HepG2 (cell line): ENCODE data around the gene HERC5. TPM values are rescaled to one million over a fixed set of nuclear protein-coding genes. Genes with fewer than 3 reads are reported as not detected.

ENCODE experiments used
- CENPX ChIP-seq: sonication (generic); formaldehyde crosslinking; IDR thresholded peaks from 2 replicates; pipeline ENCODE4 v1.9.0; 2021; ENCODE audit warnings: mild to moderate bottlenecking, missing genetic modification reagents, moderate library complexity
- GLI4 ChIP-seq: sonication (generic); formaldehyde crosslinking; IDR thresholded peaks from 2 replicates; pipeline ENCODE4 v1.5.1; 2020; ENCODE audit warnings: missing genetic modification reagents, mild to moderate bottlenecking, moderate library complexity, borderline replicate concordance
- KIAA2018 ChIP-seq: sonication (generic); formaldehyde crosslinking; IDR thresholded peaks from 2 replicates; pipeline ENCODE4 v1.5.0; 2020; ENCODE audit warnings: mild to moderate bottlenecking, missing genetic modification reagents, borderline replicate concordance
- NFIB ChIP-seq: sonication (generic); formaldehyde crosslinking; IDR thresholded peaks from 2 replicates; pipeline ENCODE4 v1.9.0; 2021; ENCODE audit warnings: missing genetic modification reagents, mild to moderate bottlenecking, borderline replicate concordance
- PITX1 ChIP-seq: sonication (generic); formaldehyde crosslinking; IDR thresholded peaks from 2 replicates; pipeline ENCODE4 v1.5.1; 2020; ENCODE audit warnings: mild to moderate bottlenecking, missing genetic modification reagents
- SALL2 ChIP-seq: sonication (generic); formaldehyde crosslinking; IDR thresholded peaks from 2 replicates; pipeline ENCODE4 v1.8.1; 2023; ENCODE audit warnings: mild to moderate bottlenecking, missing genetic modification reagents, inconsistent platforms
- SOX5 ChIP-seq: IDR thresholded peaks from 2 replicates; pipeline ENCODE4 v1.6.1; 2016; ENCODE audit warnings: borderline replicate concordance
- XBP1 ChIP-seq: sonication (generic); formaldehyde crosslinking; IDR thresholded peaks from 2 replicates; pipeline ENCODE4 v1.5.0; 2020; ENCODE audit warnings: missing genetic modification reagents
- ZNF232 ChIP-seq: sonication (generic); formaldehyde crosslinking; IDR thresholded peaks from 2 replicates; pipeline ENCODE4 v1.4.0; 2020; ENCODE audit warnings: missing genetic modification reagents, borderline replicate concordance
- ZNF264 ChIP-seq: sonication (generic); formaldehyde crosslinking; IDR thresholded peaks from 2 replicates; pipeline ENCODE4 v1.4.0; 2020; ENCODE audit warnings: missing genetic modification reagents
- ZNF318 ChIP-seq: sonication (generic); formaldehyde crosslinking; IDR thresholded peaks from 2 replicates; pipeline ENCODE4 v1.4.0; 2020; ENCODE audit warnings: mild to moderate bottlenecking, missing genetic modification reagents
- ZNF451 ChIP-seq: sonication (generic); formaldehyde crosslinking; IDR thresholded peaks from 2 replicates; pipeline ENCODE4 v1.5.0; 2020; ENCODE audit warnings: mild to moderate bottlenecking, missing genetic modification reagents
- polyA plus RNA-seq, 8 experiments: library from polyadenylated mRNA; depleted of rRNA in 3 of 8; stranded (reverse) in 7 of 8; unstranded in 1 of 8; fragments of >200 nt; fragmentation: Illumina TruSeq in 4 of 8; extraction: Trizol in 4 of 8; gene quantifications; 2 replicates each; pipeline versions ENCODE4 v1.2.1 to v1.2.3, GENCODE V29; 2011 to 2016; ENCODE audit warnings: low read depth in 4 of 8, missing spikeins in 1 of 8, mixed read lengths in 1 of 8; ENCODE audit not compliant: insufficient read depth in 1 of 8
- total RNA-seq, 5 experiments: library from RNA; depleted of rRNA; stranded (reverse); fragments of >200 nt; fragmentation: Illumina TruSeq; extraction: Trizol; gene quantifications; 2 replicates each; pipeline ENCODE4 v1.2.3, GENCODE V29; 2016; ENCODE audit warnings: low read depth in 1 of 5

Gene HERC5
- total and polyA plus RNA-seq, 2 of the 13 experiments (the other 11 are each of a cell fraction or from before 2014, with no cell fraction given): 0.13 to 0.33 TPM

- no peak for TF ChIP-seq KIAA2018 (CRISPR knock-in tag)
- TF ChIP-seq XBP1 (CRISPR knock-in tag): peak; percentile 21; the same call in 1 of the 2 replicates
- peak; percentile 62 for TF ChIP-seq PITX1
- TF ChIP-seq ZNF318 (CRISPR knock-in tag): 0 out of 2 replicates have a peak, but pooled peaks have one; percentile 69
- peak; percentile 93; the same call in 1 of the 2 replicates for TF ChIP-seq ZNF451
- TF ChIP-seq CENPX: no peak
- TF ChIP-seq ZNF264 (CRISPR knock-in tag): peak; percentile 65
- TF ChIP-seq SOX5 (CRISPR knock-in tag): peak; percentile 50; the same call in 1 of the 2 replicates
- peak; percentile 88; the same call in 1 of the 2 replicates for TF ChIP-seq GLI4 (CRISPR knock-in tag)
- no peak for TF ChIP-seq NFIB (CRISPR knock-in tag)
- peak; percentile 79; the same call in 1 of the 2 replicates for TF ChIP-seq SALL2 (CRISPR knock-in tag)
- TF ChIP-seq ZNF232 (CRISPR knock-in tag): peak; percentile 82; the same call in 1 of the 2 replicates
Observed at GRCh38 chr4:88523325-88524129, 66.6 kb downstream of the HERC5 start, which contains the start of gene PYURF (continued).
